ENCODE results near the gene OR2V1.

DNA sequence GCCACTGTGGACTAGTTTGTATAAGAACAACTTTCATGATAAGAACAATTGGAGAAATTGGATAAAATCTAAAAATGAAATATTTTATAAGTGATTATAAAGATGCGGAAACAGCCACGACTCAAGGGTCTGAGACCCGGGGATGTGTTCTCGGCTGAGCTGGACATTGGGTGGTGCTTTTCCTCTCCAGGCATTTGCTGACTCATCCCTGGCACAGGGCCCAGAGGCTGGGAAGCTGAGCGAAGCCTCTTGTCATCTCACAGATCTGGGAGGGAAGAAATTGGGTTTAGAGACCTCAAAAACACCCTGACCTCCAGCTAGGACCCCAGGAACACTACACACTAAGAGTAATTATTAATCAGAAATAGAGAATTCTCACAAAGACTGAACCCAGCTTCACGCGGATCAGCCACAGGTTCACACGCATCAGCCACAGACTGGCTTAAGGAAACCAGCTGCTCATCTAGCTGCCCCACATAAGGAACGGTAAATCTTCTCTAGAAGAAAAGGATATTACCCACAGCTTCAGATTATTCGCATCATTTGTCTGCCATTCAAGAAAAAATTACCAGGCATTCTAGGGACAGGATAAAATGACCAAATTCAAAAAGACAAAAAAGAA is 2.8 kb upstream of the OR2V1 start:
- TF ChIP-seq, protein P1, sequence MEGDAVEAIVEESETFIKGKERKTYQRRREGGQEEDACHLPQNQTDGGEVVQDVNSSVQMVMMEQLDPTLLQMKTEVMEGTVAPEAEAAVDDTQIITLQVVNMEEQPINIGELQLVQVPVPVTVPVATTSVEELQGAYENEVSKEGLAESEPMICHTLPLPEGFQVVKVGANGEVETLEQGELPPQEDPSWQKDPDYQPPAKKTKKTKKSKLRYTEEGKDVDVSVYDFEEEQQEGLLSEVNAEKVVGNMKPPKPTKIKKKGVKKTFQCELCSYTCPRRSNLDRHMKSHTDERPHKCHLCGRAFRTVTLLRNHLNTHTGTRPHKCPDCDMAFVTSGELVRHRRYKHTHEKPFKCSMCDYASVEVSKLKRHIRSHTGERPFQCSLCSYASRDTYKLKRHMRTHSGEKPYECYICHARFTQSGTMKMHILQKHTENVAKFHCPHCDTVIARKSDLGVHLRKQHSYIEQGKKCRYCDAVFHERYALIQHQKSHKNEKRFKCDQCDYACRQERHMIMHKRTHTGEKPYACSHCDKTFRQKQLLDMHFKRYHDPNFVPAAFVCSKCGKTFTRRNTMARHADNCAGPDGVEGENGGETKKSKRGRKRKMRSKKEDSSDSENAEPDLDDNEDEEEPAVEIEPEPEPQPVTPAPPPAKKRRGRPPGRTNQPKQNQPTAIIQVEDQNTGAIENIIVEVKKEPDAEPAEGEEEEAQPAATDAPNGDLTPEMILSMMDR (IDR thresholded peaks at IDR 0.05 in 8 of 11, conservative IDR thresholded peaks at IDR 0.05 in 3 of 11), result no peak
- TF ChIP-seq POLR2A (IDR thresholded peaks at IDR 0.05), result no peak
- peak in 2 of 3 donors; percentile 42 to 68 for TF ChIP-seq POLR2AphosphoS5 (IDR thresholded peaks at IDR 0.05)
